ENCODE results near the gene GPM6B.

GPM6B gene

GRCh38 chrX:13816643-13817627 lies at the start of gene GPM6B:
TSS of gene GPM6B (minus strand) at chrX:13817093. CDS start at chrX:13816904, 189 bp downstream.
- Mint-ChIP-seq H3K27me3 (ENCODE audit: low read depth) (peaks cover 5% of the 10 kb centered on the region), H3K36me3 (ENCODE audit: low read depth) (no peaks in the 10 kb centered on the region), H3K27ac (no peak within 1 kb of the TSS), H3K4me3 (no peak within 1 kb of the TSS), H3K4me1 (ENCODE audit: low read depth) (no peaks in the 10 kb centered on the region), H3K9me3 (no peaks in the 10 kb centered on the region)
- no peak for DNase-seq (ENCODE audit: low spot score)

GRCh38 chrX:13864264-13864663 lies 47.4 kb upstream of the GPM6B start:
- no peak overlapping the region for H3K27ac Mint-ChIP-seq
- no peak for DNase-seq (ENCODE audit: low spot score)
- H3K27me3 Mint-ChIP-seq (ENCODE audit: low read depth), result peaks cover 7% of the 10 kb centered on the region
- H3K4me3 Mint-ChIP-seq, result no peak overlapping the region
- no peaks in the 10 kb centered on the region for H3K36me3 Mint-ChIP-seq (ENCODE audit: low read depth)
- H3K4me1 Mint-ChIP-seq (ENCODE audit: low read depth), result peaks cover 2% of the 10 kb centered on the region
- H3K9me3 Mint-ChIP-seq, result no peaks in the 10 kb centered on the region

- DNase-seq (ENCODE audit: low spot score), result no peak
- Mint-ChIP-seq H3K4me1 (ENCODE audit: low read depth) (peaks cover 2% of the 10 kb centered on the region), H3K27ac (no peak overlapping the region), H3K27me3 (ENCODE audit: low read depth) (peaks cover 10% of the 10 kb centered on the region), H3K9me3 (no peaks in the 10 kb centered on the region), H3K4me3 (no peak overlapping the region), H3K36me3 (ENCODE audit: low read depth) (no peaks in the 10 kb centered on the region)
Measured at GRCh38 chrX:13863324-13863723, 46.4 kb upstream of the GPM6B start.

- Mint-ChIP-seq H3K4me1 (ENCODE audit: low read depth) (no peaks in the 10 kb centered on the region), H3K36me3 (ENCODE audit: low read depth) (no peaks in the 10 kb centered on the region), H3K27ac (no peak overlapping the region), H3K4me3 (no peak overlapping the region), H3K9me3 (no peaks in the 10 kb centered on the region), H3K27me3 (ENCODE audit: low read depth) (peaks cover 13% of the 10 kb centered on the region)
- DNase-seq (ENCODE audit: low spot score), result no peak
Measured at GRCh38 chrX:13859724-13860123, 42.8 kb upstream of the GPM6B start.

- Mint-ChIP-seq H3K27ac (no peak overlapping the region), H3K9me3 (no peaks in the 10 kb centered on the region), H3K4me3 (no peak overlapping the region), H3K36me3 (ENCODE audit: low read depth) (no peaks in the 10 kb centered on the region), H3K27me3 (ENCODE audit: low read depth) (peaks cover 11% of the 10 kb centered on the region), H3K4me1 (ENCODE audit: low read depth) (no peaks in the 10 kb centered on the region)
- no peak for DNase-seq (ENCODE audit: low spot score)
Measured at GRCh38 chrX:13857804-13858203, 40.9 kb upstream of the GPM6B start.

GRCh38 chrX:13855689-13856450 lies 39.0 kb upstream of the GPM6B start:
- DNase-seq (ENCODE audit: low spot score), result no peak
- H3K27me3 Mint-ChIP-seq (ENCODE audit: low read depth), result peaks cover 10% of the 10 kb centered on the region
- no peaks in the 10 kb centered on the region for H3K36me3 Mint-ChIP-seq (ENCODE audit: low read depth)
- H3K4me1 Mint-ChIP-seq (ENCODE audit: low read depth), result no peaks in the 10 kb centered on the region
- H3K27ac Mint-ChIP-seq, result no peak overlapping the region
- no peak overlapping the region for H3K4me3 Mint-ChIP-seq
- no peaks in the 10 kb centered on the region for H3K9me3 Mint-ChIP-seq

- no peaks in the 10 kb centered on the region for H3K36me3 Mint-ChIP-seq (ENCODE audit: low read depth)
Measured at GRCh38 chrX:13854003-13854402, 37.1 kb upstream of the GPM6B start.

GRCh38 chrX:13852001-13852695 lies 35.3 kb upstream of the GPM6B start:
- H3K9me3 Mint-ChIP-seq, result no peaks in the 10 kb centered on the region
- H3K36me3 Mint-ChIP-seq (ENCODE audit: low read depth), result no peaks in the 10 kb centered on the region
- no peak overlapping the region for H3K27ac Mint-ChIP-seq
- H3K4me3 Mint-ChIP-seq, result no peak overlapping the region
- no peaks in the 10 kb centered on the region for H3K4me1 Mint-ChIP-seq (ENCODE audit: low read depth)
- H3K27me3 Mint-ChIP-seq (ENCODE audit: low read depth), result peaks cover 5% of the 10 kb centered on the region
- no peak for DNase-seq (ENCODE audit: low spot score)

More at GRCh38 chrX:13854003-13854402, 37.1 kb upstream of the GPM6B start:
- Mint-ChIP-seq H3K27me3 (ENCODE audit: low read depth) (peaks cover 8% of the 10 kb centered on the region), H3K9me3 (no peaks in the 10 kb centered on the region), H3K4me1 (ENCODE audit: low read depth) (no peaks in the 10 kb centered on the region), H3K4me3 (no peak overlapping the region), H3K27ac (no peak overlapping the region)
- DNase-seq (ENCODE audit: low spot score), result no peak

- no peak for DNase-seq (ENCODE audit: low spot score)
- H3K27ac Mint-ChIP-seq, result no peak overlapping the region
Measured at GRCh38 chrX:13845721-13846378, 29.0 kb upstream of the GPM6B start.

GRCh38 chrX:13843150-13843721 lies 26.3 kb upstream of the GPM6B start:
- DNase-seq (ENCODE audit: low spot score), result no peak
- H3K36me3 Mint-ChIP-seq (ENCODE audit: low read depth), result no peaks in the 10 kb centered on the region
- H3K27me3 Mint-ChIP-seq (ENCODE audit: low read depth), result no peaks in the 10 kb centered on the region
- H3K4me3 Mint-ChIP-seq, result no peak overlapping the region
- no peaks in the 10 kb centered on the region for H3K9me3 Mint-ChIP-seq
- no peaks in the 10 kb centered on the region for H3K4me1 Mint-ChIP-seq (ENCODE audit: low read depth)
- no peak overlapping the region for H3K27ac Mint-ChIP-seq

More at GRCh38 chrX:13845721-13846378, 29.0 kb upstream of the GPM6B start:
- Mint-ChIP-seq H3K4me3 (no peak overlapping the region), H3K27me3 (ENCODE audit: low read depth) (no peaks in the 10 kb centered on the region), H3K4me1 (ENCODE audit: low read depth) (no peaks in the 10 kb centered on the region), H3K9me3 (no peaks in the 10 kb centered on the region), H3K36me3 (ENCODE audit: low read depth) (no peaks in the 10 kb centered on the region)

- H3K27ac Mint-ChIP-seq, result no peak overlapping the region
- no peaks in the 10 kb centered on the region for H3K36me3 Mint-ChIP-seq (ENCODE audit: low read depth)
- DNase-seq (ENCODE audit: low spot score), result no peak
- no peaks in the 10 kb centered on the region for H3K27me3 Mint-ChIP-seq (ENCODE audit: low read depth)
- H3K9me3 Mint-ChIP-seq, result no peaks in the 10 kb centered on the region
- H3K4me1 Mint-ChIP-seq (ENCODE audit: low read depth), result no peaks in the 10 kb centered on the region
- H3K4me3 Mint-ChIP-seq, result no peak overlapping the region
Measured at GRCh38 chrX:13840121-13840520, 23.2 kb upstream of the GPM6B start.

- DNase-seq (ENCODE audit: low spot score), result no peak
- H3K4me3 Mint-ChIP-seq, result no peak overlapping the region
- H3K27ac Mint-ChIP-seq, result no peak overlapping the region
Measured at GRCh38 chrX:13837290-13837745, 20.4 kb upstream of the GPM6B start.

GRCh38 chrX:13836575-13836974 lies 19.7 kb upstream of the GPM6B start:
- Mint-ChIP-seq H3K36me3 (ENCODE audit: low read depth) (no peaks in the 10 kb centered on the region), H3K9me3 (no peaks in the 10 kb centered on the region), H3K27ac (no peak overlapping the region), H3K4me3 (no peak overlapping the region), H3K27me3 (ENCODE audit: low read depth) (no peaks in the 10 kb centered on the region), H3K4me1 (ENCODE audit: low read depth) (no peaks in the 10 kb centered on the region)
- no peak for DNase-seq (ENCODE audit: low spot score)

More at GRCh38 chrX:13837290-13837745, 20.4 kb upstream of the GPM6B start:
- H3K4me1 Mint-ChIP-seq (ENCODE audit: low read depth), result no peaks in the 10 kb centered on the region
- H3K27me3 Mint-ChIP-seq (ENCODE audit: low read depth), result no peaks in the 10 kb centered on the region
- H3K36me3 Mint-ChIP-seq (ENCODE audit: low read depth), result no peaks in the 10 kb centered on the region
- no peaks in the 10 kb centered on the region for H3K9me3 Mint-ChIP-seq

Data from T-helper 2 cell treated with Interferon-gamma antibody and Interleukin-4, amounts not matched to agents 5 μg/mL and 100 μg/mL, for 36 hours (primary cell).